A673 (cell line): Measurements from ENCODE around the gene SLC22A23.

Experiments
- CTCF ChIP-seq: fragments of 300-800, 200-600 bp; sonication (generic); conservative IDR thresholded peaks from 2 replicates; pipeline ENCODE4 v1.5.1; 2017; ENCODE audit warnings: low read depth, mild to moderate bottlenecking, antibody characterized with exemption, low read length, moderate library complexity, mixed read lengths
- EZH2 ChIP-seq: fragments of 200-600 bp; sonication (generic); IDR thresholded peaks from 2 replicates; pipeline ENCODE4 v1.6.1; 2017; ENCODE audit warnings: borderline replicate concordance, low read depth, mild to moderate bottlenecking, mixed read lengths, antibody characterized with exemption, low read length; ENCODE audit not compliant: poor library complexity, severe bottlenecking

GRCh38 chr6:3292431-3293197, 164.2 kb downstream of the SLC22A23 start:
- no peak for TF ChIP-seq CTCF
- TF ChIP-seq EZH2, result no peak
